ENCODE data around the gene DST.

GRCh38 chr6:56522495-56523270 lies 120.0 kb downstream of the DST start:
- no peak for TF ChIP-seq EZH2phosphoT487 (IDR thresholded peaks at IDR 0.05; ENCODE audit: low read length)
- no peak for TF ChIP-seq EZH2 (optimal IDR thresholded peaks at IDR 0.05; ENCODE audit: low read depth, low read length)
